PC-3 (cell line): ENCODE results near the gene TGM4.

Experiments
- CTCF ChIP-seq: fragments of 300-600 bp; sonication (generic); conservative IDR thresholded peaks from 2 replicates; pipeline ENCODE4 v1.5.1; 2017; ENCODE audit warnings: antibody characterized with exemption, low read depth, mild to moderate bottlenecking, low read length
- EZH2phosphoT487 ChIP-seq: fragments of 300-600 bp; sonication (generic); IDR thresholded peaks from 2 replicates; pipeline ENCODE4 v1.6.1; 2018; ENCODE audit warnings: mild to moderate bottlenecking, antibody characterized with exemption, low read length, borderline replicate concordance

GRCh38 chr3:44939581-44940036 lies 65.2 kb downstream of the TGM4 start:
- TF ChIP-seq CTCF (no peak), EZH2phosphoT487 (no peak)
